ENCODE results near the gene LIMS4. TPM values are rescaled to one million over a fixed set of nuclear protein-coding genes. Genes with fewer than 3 reads are reported as not detected.
"Not testable (repeated sequence)": the region's sequence is repeated elsewhere in the genome, so short reads cannot be mapped to it uniquely, and the experiment has no call there.

LIMS4 gene
- polyA plus RNA-seq (ENCODE audit: insufficient read length in 3 of 3) = 1 to 10 TPM in 2 of 3 donors, under 1 TPM in 1; 0.90 to 1.3 (median 1.0) TPM
- long read RNA-seq, donor 1 = 0 reads
- long read RNA-seq, donor 2, partial matches to known transcripts = 0 of 2 reads
- long read RNA-seq, donor 2, other reads (novel, unspliced or antisense) = 0 of 2 reads
- long read RNA-seq, donor 3 = 0 reads
- long read RNA-seq, donor 4, partial matches to known transcripts = 0 of 1 reads
- long read RNA-seq, donor 4, other reads (novel, unspliced or antisense) = 0 of 1 reads
- long read RNA-seq, donor 5 = 0 reads
- long read RNA-seq, donor 6, partial matches to known transcripts = 0 of 1 reads
- long read RNA-seq, donor 6, other reads (novel, unspliced or antisense) = 0 of 1 reads
- long read RNA-seq, donor 7 = 0 reads
- long read RNA-seq, donor 8 = 0 reads
- long read RNA-seq, donor 9 = 0 reads
- long read RNA-seq, donor 10 = 0 reads
- long read RNA-seq, donor 11 = 0 reads
- long read RNA-seq, donor 12 = 0 reads
- long read RNA-seq, donor 13 = 0 reads
- long read RNA-seq, donor 14, partial matches to known transcripts = 0 of 1 reads
- long read RNA-seq, donor 14, other reads (novel, unspliced or antisense) = 0 of 1 reads
- long read RNA-seq, donor 15 = 0 reads
- long read RNA-seq, donor 16, partial matches to known transcripts = 0 of 1 reads
- long read RNA-seq, donor 16, other reads (novel, unspliced or antisense) = 0 of 1 reads

GRCh38 chr2:110472171-110473058 is at the start of gene LIMS4:
TSS of gene LIMS4 (minus strand) at chr2:110472816. CDS start at chr2:110472778, 38 bp downstream.
- not testable (repeated sequence) for DNase-seq (ENCODE audit: extremely low read depth in 1 of 11, low read depth in 9 of 11, low spot score in 4 of 11)

GRCh38 chr2:110499755-110500377 is 27.2 kb upstream of the LIMS4 start:
- not testable (repeated sequence) for DNase-seq (ENCODE audit: extremely low read depth in 1 of 11, low read depth in 9 of 11, low spot score in 4 of 11)

GRCh38 chr2:110496027-110496426 is 23.4 kb upstream of the LIMS4 start:
- not testable (repeated sequence) for DNase-seq (ENCODE audit: extremely low read depth in 1 of 11, low read depth in 9 of 11, low spot score in 4 of 11)

- not testable (repeated sequence) for DNase-seq (ENCODE audit: extremely low read depth in 1 of 11, low read depth in 9 of 11, low spot score in 4 of 11)
Observed at GRCh38 chr2:110494488-110494887, 21.9 kb upstream of the LIMS4 start.

GRCh38 chr2:110488991-110489390 is 16.4 kb upstream of the LIMS4 start:
- not testable (repeated sequence) for DNase-seq (ENCODE audit: extremely low read depth in 1 of 11, low read depth in 9 of 11, low spot score in 4 of 11)

GRCh38 chr2:110482697-110483096 is 10.1 kb upstream of the LIMS4 start:
- DNase-seq (ENCODE audit: extremely low read depth in 1 of 11, low read depth in 9 of 11, low spot score in 4 of 11) = not testable (repeated sequence)

GRCh38 chr2:110481200-110481599 is 8.6 kb upstream of the LIMS4 start:
- DNase-seq (ENCODE audit: extremely low read depth in 1 of 11, low read depth in 9 of 11, low spot score in 4 of 11) = not testable (repeated sequence)

- DNase-seq (ENCODE audit: extremely low read depth in 1 of 11, low read depth in 9 of 11, low spot score in 4 of 11) = not testable (repeated sequence)
Observed at GRCh38 chr2:110480084-110480483, 7.5 kb upstream of the LIMS4 start.

- DNase-seq (ENCODE audit: extremely low read depth in 1 of 11, low read depth in 9 of 11, low spot score in 4 of 11) = not testable (repeated sequence)
Observed at GRCh38 chr2:110477370-110477769, 4.8 kb upstream of the LIMS4 start.

GRCh38 chr2:110476952-110477351 is 4.3 kb upstream of the LIMS4 start:
- not testable (repeated sequence) for DNase-seq (ENCODE audit: extremely low read depth in 1 of 11, low read depth in 9 of 11, low spot score in 4 of 11)

GRCh38 chr2:110475627-110476359 is 3.2 kb upstream of the LIMS4 start:
- not testable (repeated sequence) for DNase-seq (ENCODE audit: extremely low read depth in 1 of 11, low read depth in 9 of 11, low spot score in 4 of 11)

GRCh38 chr2:110474898-110475297 is 2.3 kb upstream of the LIMS4 start:
- not testable (repeated sequence) for DNase-seq (ENCODE audit: extremely low read depth in 1 of 11, low read depth in 9 of 11, low spot score in 4 of 11)

- DNase-seq (ENCODE audit: extremely low read depth in 1 of 11, low read depth in 9 of 11, low spot score in 4 of 11) = not testable (repeated sequence)
Observed at GRCh38 chr2:110473059-110473358, 393 bp upstream of the LIMS4 start.

- not testable (repeated sequence) for DNase-seq (ENCODE audit: extremely low read depth in 1 of 11, low read depth in 9 of 11, low spot score in 4 of 11)
Observed at GRCh38 chr2:110468921-110469320, 3.7 kb downstream of the LIMS4 start.

GRCh38 chr2:110465312-110465711 is 7.3 kb downstream of the LIMS4 start:
- DNase-seq (ENCODE audit: extremely low read depth in 1 of 11, low read depth in 9 of 11, low spot score in 4 of 11) = not testable (repeated sequence)

GRCh38 chr2:110462458-110462857 is 10.2 kb downstream of the LIMS4 start:
- not testable (repeated sequence) for DNase-seq (ENCODE audit: extremely low read depth in 1 of 11, low read depth in 9 of 11, low spot score in 4 of 11)

- not testable (repeated sequence) for DNase-seq (ENCODE audit: extremely low read depth in 1 of 11, low read depth in 9 of 11, low spot score in 4 of 11)
Observed at GRCh38 chr2:110460318-110460717, 12.3 kb downstream of the LIMS4 start.

GRCh38 chr2:110457214-110457590 is 15.4 kb downstream of the LIMS4 start:
- DNase-seq (ENCODE audit: extremely low read depth in 1 of 11, low read depth in 9 of 11, low spot score in 4 of 11) = not testable (repeated sequence)
